CD14-positive monocyte (primary cell): ENCODE data around the gene CLASP1. TPM values are rescaled to one million over a fixed set of nuclear protein-coding genes. Genes with fewer than 3 reads are reported as not detected.

Experiments
- DNase-seq, 3 donors: peaks; one replicate each; pipeline ENCODE4 v3.0.0-alpha.2; 2011 to 2022
- H2AFZ ChIP-seq: 2 replicates; pipeline ENCODE4 v1.6.0; 2012; ENCODE audit warnings: mild to moderate bottlenecking, low read depth, low read length, inconsistent platforms; ENCODE audit not compliant: insufficient read depth, poor library complexity, severe bottlenecking
- H3K27ac ChIP-seq, 2 donors: 1 replicate in 1 of 2; 2 replicates in 1 of 2; pipeline ENCODE4 v1.5.1; 2012 to 2013; ENCODE audit warnings: low read length in 2 of 2, control low read depth in 1 of 2, inconsistent platforms in 1 of 2, low read depth in 1 of 2, mild to moderate bottlenecking in 1 of 2
- H3K27me3 ChIP-seq, 2 donors: one replicate each; pipeline versions ENCODE4 v1.6.0 to v1.6.1; 2011 to 2013; ENCODE audit warnings: low read length in 2 of 2; ENCODE audit not compliant: control insufficient read depth in 2 of 2, insufficient read depth in 2 of 2
- H3K36me3 ChIP-seq, 2 donors: replicated peaks in 1 of 2; 1 replicate in 1 of 2; 2 replicates in 1 of 2; pipeline versions ENCODE4 v1.5.1 to v1.6.1; 2012 to 2013; ENCODE audit warnings: low read length in 2 of 2, control low read depth in 1 of 2, inconsistent platforms in 1 of 2, mild to moderate bottlenecking in 1 of 2; ENCODE audit not compliant: insufficient read depth in 2 of 2, control insufficient read depth in 1 of 2
- H3K4me1 ChIP-seq, 2 donors: 1 replicate in 1 of 2; 2 replicates in 1 of 2; pipeline versions ENCODE4 v1.5.1 to v1.6.1; 2012 to 2013; ENCODE audit warnings: low read length in 2 of 2, control low read depth in 1 of 2, inconsistent platforms in 1 of 2, mild to moderate bottlenecking in 1 of 2, moderate library complexity in 1 of 2; ENCODE audit not compliant: insufficient read depth in 2 of 2, control insufficient read depth in 1 of 2
- H3K4me2 ChIP-seq: replicated peaks from 2 replicates; pipeline ENCODE3; 2012; ENCODE audit warnings: low read length, moderate library complexity, mild to moderate bottlenecking; ENCODE audit not compliant: poor library complexity, severe bottlenecking; ENCODE audit errors: extremely low read depth
- H3K4me3 ChIP-seq, 3 experiments: fragments of 200-600 bp in 1 of 3; sonication (generic) in 1 of 3; replicated peaks in 1 of 3; 1 replicate in 2 of 3; 2 replicates in 1 of 3; pipeline ENCODE4 v1.5.1; 2011 to 2013; ENCODE audit warnings: low read length in 3 of 3, mild to moderate bottlenecking in 3 of 3, control low read depth in 2 of 3, low read depth in 2 of 3, inconsistent platforms in 1 of 3, moderate library complexity in 1 of 3
- H3K79me2 ChIP-seq: 2 replicates; pipeline ENCODE4 v1.6.0; 2012; ENCODE audit warnings: mild to moderate bottlenecking, control low read depth, inconsistent platforms, low read length, moderate library complexity; ENCODE audit not compliant: insufficient read depth
- H3K9ac ChIP-seq: 2 replicates; pipeline ENCODE4 v1.6.0; 2017; ENCODE audit warnings: low read length, mild to moderate bottlenecking; ENCODE audit not compliant: insufficient read depth, poor library complexity, severe bottlenecking
- H3K9me3 ChIP-seq, 2 donors: replicated peaks in 1 of 2; 1 replicate in 1 of 2; 2 replicates in 1 of 2; pipeline versions ENCODE4 v1.5.1 to v1.6.1; 2012 to 2013; ENCODE audit warnings: low read length in 2 of 2, control low read depth in 1 of 2; ENCODE audit not compliant: control insufficient read depth in 1 of 2, insufficient read depth in 1 of 2
- H4K20me1 ChIP-seq: 2 replicates; pipeline ENCODE4 v1.6.0; 2012; ENCODE audit warnings: mild to moderate bottlenecking, low read length, control low read depth, moderate library complexity; ENCODE audit not compliant: insufficient read depth
- H3K27ac Mint-ChIP-seq, 7 donors: one replicate each; pipeline ENCODE4 v1.8.0; 2020; ENCODE audit warnings: mild to moderate bottlenecking in 7 of 7, mixed read lengths in 7 of 7, moderate library complexity in 6 of 7, inconsistent platforms in 2 of 7
- H3K27me3 Mint-ChIP-seq, 3 donors: one replicate each; pipeline ENCODE4 v1.8.0; 2021 to 2022; ENCODE audit warnings: low read depth in 3 of 3, mild to moderate bottlenecking in 3 of 3, mixed read lengths in 3 of 3, moderate library complexity in 3 of 3, inconsistent platforms in 1 of 3
- H3K36me3 Mint-ChIP-seq, 2 donors: one replicate each; pipeline ENCODE4 v1.8.0; 2020; ENCODE audit warnings: mixed read lengths in 2 of 2, inconsistent platforms in 1 of 2, mild to moderate bottlenecking in 1 of 2
- H3K4me1 Mint-ChIP-seq: one replicate; pipeline ENCODE4 v1.8.0; 2020; ENCODE audit warnings: mild to moderate bottlenecking, mixed read lengths
- H3K4me3 Mint-ChIP-seq, 2 donors: one replicate each; pipeline ENCODE4 v1.8.0; 2020; ENCODE audit warnings: mild to moderate bottlenecking in 2 of 2, mixed read lengths in 2 of 2, moderate library complexity in 1 of 2
- H3K9me3 Mint-ChIP-seq, 7 donors: one replicate each; pipeline ENCODE4 v1.8.0; 2020 to 2022; ENCODE audit warnings: mixed read lengths in 7 of 7, mild to moderate bottlenecking in 6 of 7, moderate library complexity in 6 of 7, inconsistent platforms in 2 of 7
- CTCF ChIP-seq: fragments of 200-600 bp; IDR thresholded peaks from one replicate; pipeline ENCODE4 v1.8.0; 2022; ENCODE audit warnings: antibody characterized with exemption, mild to moderate bottlenecking
- WGBS: methylation state at CpG from one replicate; pipeline ENCODE4 v1.1.5; 2013; ENCODE audit warnings: missing lambda C conversion rate; ENCODE audit not compliant: insufficient coverage; 5-methylcytosine and 5-hydroxymethylcytosine counted together
- intact Hi-C, 2 donors: fragments of 100-400 bp; cut with micrococcal nuclease; formaldehyde crosslinking; loops; one replicate each; pipeline versions ENCODE4 v1.15.0 to v1.15.1; 2023
- polyA plus RNA-seq, 3 donors: library from polyadenylated mRNA; depleted of rRNA in 1 of 3; unstranded in 2 of 3; stranded (reverse) in 1 of 3; fragments of 300-500 nt in 2 of 3; fragments of >200 nt in 1 of 3; fragmentation: Illumina TruSeq in 2 of 3; gene quantifications; 1 replicate in 2 of 3; 2 replicates in 1 of 3; pipeline ENCODE4 v1.2.3, GENCODE V29; 2012 to 2021

Gene CLASP1
- polyA plus RNA-seq, 3 donors = 4.8 to 8.1 (median 7.6) TPM

GRCh38 chr2:121483021-121483420 lies 166.2 kb downstream of the CLASP1 start:
- WGBS = no CpG with 5 or more reads among the region's 1 CpG
- Mint-ChIP-seq H3K36me3 (peaks cover 12 to 17% of the 10 kb centered on the region in 2 donors), H3K27me3 (no peaks in the 10 kb centered on the region), H3K4me3 (no peak overlapping the region), H3K4me1 (peaks cover 9% of the 10 kb centered on the region), H3K9me3 (no peaks in the 10 kb centered on the region), H3K27ac (no peak overlapping the region)
- Histone ChIP-seq H3K9me3 (no peaks in the 10 kb centered on the region), H4K20me1 (peaks cover 10% of the 10 kb centered on the region), H3K4me2 (no peak overlapping the region), H3K36me3 (peaks cover 0 to 30% of the 10 kb centered on the region in 2 donors), H3K79me2 (no peaks in the 10 kb centered on the region), H2AFZ (no peak overlapping the region), H3K27ac (no peak overlapping the region), H3K27me3 (no peaks in the 10 kb centered on the region), H3K4me1 (peaks cover 0 to 4% of the 10 kb centered on the region in 2 donors), H3K4me3 (no peak overlapping the region), H3K9ac (no peak overlapping the region)
- DNase-seq = no peak
- TF ChIP-seq CTCF = no peak
- intact Hi-C loops = no loop called here

GRCh38 chr2:121480826-121481225 lies 168.4 kb downstream of the CLASP1 start:
- Histone ChIP-seq H2AFZ (no peak overlapping the region), H3K27ac (no peak overlapping the region), H3K4me1 (peaks cover 0 to 4% of the 10 kb centered on the region in 2 donors), H3K79me2 (no peaks in the 10 kb centered on the region), H3K36me3 (peaks cover 0 to 30% of the 10 kb centered on the region in 2 donors), H4K20me1 (peaks cover 24% of the 10 kb centered on the region), H3K9ac (no peak overlapping the region), H3K9me3 (no peaks in the 10 kb centered on the region), H3K4me2 (no peak overlapping the region), H3K4me3 (no peak overlapping the region), H3K27me3 (no peaks in the 10 kb centered on the region)
- no peaks in the 10 kb centered on the region for H3K27me3 Mint-ChIP-seq
- intact Hi-C loops = no loop called here
- H3K4me1 Mint-ChIP-seq = peaks cover 12% of the 10 kb centered on the region
- H3K9me3 Mint-ChIP-seq = no peaks in the 10 kb centered on the region
- no peak for DNase-seq
- peak overlapping the region in 2 of 7 donors; percentile 37 to 63 for H3K27ac Mint-ChIP-seq
- peaks cover 11 to 17% of the 10 kb centered on the region in 2 donors for H3K36me3 Mint-ChIP-seq
- TF ChIP-seq CTCF = no peak
- no CpG with 5 or more reads among the region's 5 CpGs for WGBS
- no peak overlapping the region for H3K4me3 Mint-ChIP-seq
